HL-60 (cell line): ENCODE data around the gene LKAAEAR1.

Source experiments
- DNase-seq, 2 experiments: peaks; one replicate each; pipeline ENCODE4 v3.0.0-alpha.2; 2010 to 2020; ENCODE audit warnings: low read depth in 1 of 2, low spot score in 1 of 2
- H3K27ac ChIP-seq: fragments of 250-450 bp; sonication (Bioruptor Pico); replicated peaks from 2 replicates; pipeline ENCODE4 v1.5.1; 2020; ENCODE audit warnings: mild to moderate bottlenecking, moderate library complexity
- H3K27me3 ChIP-seq: fragments of 250-450 bp; sonication (Bioruptor Pico); 2 replicates; pipeline ENCODE4 v1.5.1; 2021; ENCODE audit warnings: mild to moderate bottlenecking, moderate library complexity; ENCODE audit not compliant: insufficient read depth, poor library complexity, severe bottlenecking
- H3K4me3 ChIP-seq: replicated peaks from 2 replicates; pipeline ENCODE4 v1.5.1; 2011; ENCODE audit warnings: mild to moderate bottlenecking, control low read depth, low read length; ENCODE audit not compliant: insufficient read depth
- CTCF ChIP-seq: IDR thresholded peaks from one replicate; pipeline ENCODE4 v1.5.1; 2011; ENCODE audit warnings: low read length, control low read depth, inconsistent platforms; ENCODE audit not compliant: insufficient read depth
- GABPA ChIP-seq: IDR thresholded peaks from 2 replicates; pipeline ENCODE4 v1.6.1; 2012; ENCODE audit warnings: low read depth
- POLR2AphosphoS5 ChIP-seq: IDR thresholded peaks from 2 replicates; pipeline ENCODE4 v1.6.1; 2012; ENCODE audit warnings: low read depth
- REST ChIP-seq: IDR thresholded peaks from 2 replicates; pipeline ENCODE4 v1.6.1; 2012; ENCODE audit warnings: low read depth; ENCODE audit not compliant: insufficient replicate concordance
- SPI1 ChIP-seq: IDR thresholded peaks from 2 replicates; pipeline ENCODE4 v1.6.1; 2012; ENCODE audit warnings: low read depth, mild to moderate bottlenecking, borderline replicate concordance

The LKAAEAR1 gene

GRCh38 chr20:64065974-64066343 lies 18.2 kb downstream of the LKAAEAR1 start:
- TF ChIP-seq SPI1 (no peak), POLR2AphosphoS5 (no peak), REST (no peak), CTCF (no peak), GABPA (no peak)
- Histone ChIP-seq H3K27ac (no peak overlapping the region), H3K27me3 (no peaks in the 10 kb centered on the region), H3K4me3 (no peak overlapping the region)
- no peak for DNase-seq

- no peak overlapping the region for H3K27ac ChIP-seq
- no peak for DNase-seq
- H3K27me3 ChIP-seq = no peaks in the 10 kb centered on the region
- TF ChIP-seq REST (no peak), POLR2AphosphoS5 (no peak), GABPA (no peak), SPI1 (no peak), CTCF (no peak)
- no peak overlapping the region for H3K4me3 ChIP-seq
Measured at GRCh38 chr20:64065062-64065973, 18.9 kb downstream of the LKAAEAR1 start.

GRCh38 chr20:64064145-64064698 lies 20.0 kb downstream of the LKAAEAR1 start:
- Histone ChIP-seq H3K4me3 (no peak overlapping the region), H3K27me3 (no peaks in the 10 kb centered on the region), H3K27ac (no peak overlapping the region)
- DNase-seq = no peak
- no peak for TF ChIP-seq REST
- TF ChIP-seq SPI1 = no peak
- TF ChIP-seq CTCF = no peak
- no peak for TF ChIP-seq GABPA
- no peak for TF ChIP-seq POLR2AphosphoS5
